Measurements from ENCODE around the gene SRRM4. TPM values are rescaled to one million over a fixed set of nuclear protein-coding genes. Genes with fewer than 3 reads are reported as not detected.

SRRM4 gene
- polyA plus RNA-seq, 1 donor (not counting 4 experiments of a cell fraction or from before 2014, with no cell fraction given) = not detected

DNA sequence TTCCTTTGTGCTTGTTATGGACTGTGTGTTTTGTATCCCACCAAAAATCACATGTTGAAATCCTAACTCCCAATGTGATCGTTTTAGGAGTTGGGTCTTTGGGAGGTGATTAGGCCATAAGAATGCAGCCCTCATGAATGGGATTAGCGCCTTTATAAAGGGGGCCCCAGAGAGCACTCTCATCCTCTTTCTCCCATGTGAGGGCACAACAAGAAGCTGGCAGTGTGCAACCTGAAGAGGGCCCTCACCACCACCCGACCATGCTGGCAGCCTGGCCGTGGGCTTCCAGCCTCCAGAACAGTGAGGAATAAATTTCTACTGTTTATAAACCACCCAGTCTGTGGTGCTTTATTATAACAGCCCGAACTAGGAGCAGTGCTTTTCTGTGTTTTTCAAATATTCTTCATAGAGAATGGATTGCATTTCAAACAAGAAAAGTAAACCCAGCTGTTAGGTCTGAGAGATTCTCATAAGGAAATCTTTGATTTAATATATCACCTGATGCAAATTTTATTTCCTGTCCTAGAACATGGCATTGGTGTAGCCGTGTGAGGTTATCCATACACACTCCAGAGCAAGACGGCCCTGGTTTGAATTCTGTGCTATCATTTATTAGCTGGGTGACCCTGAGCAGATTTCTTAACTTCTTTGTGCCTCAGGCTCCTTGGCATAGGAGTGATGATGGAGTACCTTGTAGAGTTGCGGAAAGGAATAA lies 225.2 kb downstream of the SRRM4 start:
- Histone ChIP-seq H3K4me1 (ENCODE audit: control insufficient read depth, extremely low read depth, insufficient read depth, low read length) (no peaks in the 10 kb centered on the region), H3K4me3 (ENCODE audit: control insufficient read depth in 2 of 3, extremely low read depth in 1 of 3, insufficient read depth in 2 of 3, low read depth in 1 of 3, low read length in 3 of 3) (no peak overlapping the region), H3K4me2 (ENCODE audit: control insufficient read depth, extremely low read depth, insufficient read depth, low read depth, low read length) (no peak overlapping the region), H2AFZ (ENCODE audit: control insufficient read depth, low read length) (no peak overlapping the region), H3K36me3 (ENCODE audit: control insufficient read depth in 2 of 2, extremely low read depth in 1 of 2, insufficient read depth in 2 of 2, low read length in 2 of 2) (no peaks in the 10 kb centered on the region), H3K27me3 (ENCODE audit: control insufficient read depth, extremely low read depth, insufficient read depth, low read length) (no peaks in the 10 kb centered on the region), H3K27ac (ENCODE audit: control insufficient read depth, insufficient read depth, low read length) (no peak overlapping the region), H4K20me1 (ENCODE audit: control insufficient read depth, extremely low read depth, insufficient read depth, low read length) (no peaks in the 10 kb centered on the region), H3K79me2 (ENCODE audit: control insufficient read depth, insufficient read depth, low read length) (no peaks in the 10 kb centered on the region), H3K9me3 (ENCODE audit: control insufficient read depth, low read depth, low read length) (no peaks in the 10 kb centered on the region), H3K9ac (ENCODE audit: control insufficient read depth, extremely low read depth, insufficient read depth, low read length) (no peak overlapping the region), H3K9me1 (ENCODE audit: control insufficient read depth, extremely low read depth, insufficient read depth, low read length) (no peaks in the 10 kb centered on the region)
- TF ChIP-seq, protein P1, sequence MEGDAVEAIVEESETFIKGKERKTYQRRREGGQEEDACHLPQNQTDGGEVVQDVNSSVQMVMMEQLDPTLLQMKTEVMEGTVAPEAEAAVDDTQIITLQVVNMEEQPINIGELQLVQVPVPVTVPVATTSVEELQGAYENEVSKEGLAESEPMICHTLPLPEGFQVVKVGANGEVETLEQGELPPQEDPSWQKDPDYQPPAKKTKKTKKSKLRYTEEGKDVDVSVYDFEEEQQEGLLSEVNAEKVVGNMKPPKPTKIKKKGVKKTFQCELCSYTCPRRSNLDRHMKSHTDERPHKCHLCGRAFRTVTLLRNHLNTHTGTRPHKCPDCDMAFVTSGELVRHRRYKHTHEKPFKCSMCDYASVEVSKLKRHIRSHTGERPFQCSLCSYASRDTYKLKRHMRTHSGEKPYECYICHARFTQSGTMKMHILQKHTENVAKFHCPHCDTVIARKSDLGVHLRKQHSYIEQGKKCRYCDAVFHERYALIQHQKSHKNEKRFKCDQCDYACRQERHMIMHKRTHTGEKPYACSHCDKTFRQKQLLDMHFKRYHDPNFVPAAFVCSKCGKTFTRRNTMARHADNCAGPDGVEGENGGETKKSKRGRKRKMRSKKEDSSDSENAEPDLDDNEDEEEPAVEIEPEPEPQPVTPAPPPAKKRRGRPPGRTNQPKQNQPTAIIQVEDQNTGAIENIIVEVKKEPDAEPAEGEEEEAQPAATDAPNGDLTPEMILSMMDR (optimal IDR thresholded peaks at IDR 0.05 in 1 of 3, IDR thresholded peaks at IDR 0.05 in 1 of 3, conservative IDR thresholded peaks at IDR 0.05 in 1 of 3; ENCODE audit: extremely low read depth in 1 of 3, insufficient read depth in 2 of 3, low read length in 3 of 3) = no peak
- TF ChIP-seq EZH2 (IDR thresholded peaks at IDR 0.05; ENCODE audit: low read length) = no peak
- FAIRE-seq (no peak), DNase-seq (ENCODE audit: low read depth, low spot score) (no peak)
- dilution Hi-C loops (cut with MboI; ENCODE audit: extremely low pct_ligation_motif_present, low sequenced_read_pairs) = no loop called here

- H2AFZ ChIP-seq (ENCODE audit: control insufficient read depth, low read length) = no peak overlapping the region
- DNase-seq (ENCODE audit: low read depth, low spot score) = no peak
- dilution Hi-C loops (cut with MboI; ENCODE audit: extremely low pct_ligation_motif_present, low sequenced_read_pairs) = no loop called here
- H3K27me3 ChIP-seq (ENCODE audit: control insufficient read depth, extremely low read depth, insufficient read depth, low read length) = no peaks in the 10 kb centered on the region
- no peaks in the 10 kb centered on the region for H3K79me2 ChIP-seq (ENCODE audit: control insufficient read depth, insufficient read depth, low read length)
- no peak overlapping the region for H3K4me2 ChIP-seq (ENCODE audit: control insufficient read depth, extremely low read depth, insufficient read depth, low read depth, low read length)
- H3K4me1 ChIP-seq (ENCODE audit: control insufficient read depth, extremely low read depth, insufficient read depth, low read length) = no peaks in the 10 kb centered on the region
- FAIRE-seq = no peak
- TF ChIP-seq EZH2 (IDR thresholded peaks at IDR 0.05; ENCODE audit: low read length) = no peak
- TF ChIP-seq, protein P1 (optimal IDR thresholded peaks at IDR 0.05 in 1 of 3, IDR thresholded peaks at IDR 0.05 in 1 of 3, conservative IDR thresholded peaks at IDR 0.05 in 1 of 3; ENCODE audit: extremely low read depth in 1 of 3, insufficient read depth in 2 of 3, low read length in 3 of 3) = no peak
- no peaks in the 10 kb centered on the region for H3K9me3 ChIP-seq (ENCODE audit: control insufficient read depth, low read depth, low read length)
- no peaks in the 10 kb centered on the region for H3K36me3 ChIP-seq (ENCODE audit: control insufficient read depth in 2 of 2, extremely low read depth in 1 of 2, insufficient read depth in 2 of 2, low read length in 2 of 2)
- no peak overlapping the region for H3K9ac ChIP-seq (ENCODE audit: control insufficient read depth, extremely low read depth, insufficient read depth, low read length)
- no peaks in the 10 kb centered on the region for H3K9me1 ChIP-seq (ENCODE audit: control insufficient read depth, extremely low read depth, insufficient read depth, low read length)
- H4K20me1 ChIP-seq (ENCODE audit: control insufficient read depth, extremely low read depth, insufficient read depth, low read length) = no peaks in the 10 kb centered on the region
- H3K4me3 ChIP-seq (ENCODE audit: control insufficient read depth in 2 of 3, extremely low read depth in 1 of 3, insufficient read depth in 2 of 3, low read depth in 1 of 3, low read length in 3 of 3) = no peak overlapping the region
- no peak overlapping the region for H3K27ac ChIP-seq (ENCODE audit: control insufficient read depth, insufficient read depth, low read length)
These were observed 225.8 kb downstream of the SRRM4 start for GRCh38 chr12:119207063-119207560.

Data from keratinocyte (primary cell).